NCI-H748 (cell line): ENCODE results near the gene GPR158.

ENCODE experiments used
- DNase-seq: peaks from one replicate; lab custom pipeline; 2025; ENCODE audit not compliant: unreplicated experiment; lab: John Stamatoyannopoulos, UW

The GPR158 gene

DNA sequence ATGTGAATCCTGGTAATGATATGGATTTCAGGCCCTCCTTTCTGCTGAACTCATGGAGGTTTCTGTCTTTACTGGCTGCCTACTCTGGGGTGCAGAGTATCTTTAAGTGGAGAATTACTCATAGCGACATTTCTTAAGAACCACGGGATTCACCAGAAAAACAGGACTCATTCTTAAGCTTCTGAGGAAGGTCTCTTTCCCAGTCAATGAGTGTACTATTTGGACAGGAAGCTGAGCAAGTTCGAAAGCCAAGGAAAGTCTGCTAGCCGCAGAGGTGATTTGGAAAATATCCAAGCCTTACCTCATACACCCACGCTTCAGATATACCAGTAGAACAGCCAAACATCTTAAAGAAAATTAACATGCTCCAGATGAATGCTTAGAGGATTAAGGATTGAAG is 381.7 kb downstream of the GPR158 start:
- no peak for DNase-seq

DNA sequence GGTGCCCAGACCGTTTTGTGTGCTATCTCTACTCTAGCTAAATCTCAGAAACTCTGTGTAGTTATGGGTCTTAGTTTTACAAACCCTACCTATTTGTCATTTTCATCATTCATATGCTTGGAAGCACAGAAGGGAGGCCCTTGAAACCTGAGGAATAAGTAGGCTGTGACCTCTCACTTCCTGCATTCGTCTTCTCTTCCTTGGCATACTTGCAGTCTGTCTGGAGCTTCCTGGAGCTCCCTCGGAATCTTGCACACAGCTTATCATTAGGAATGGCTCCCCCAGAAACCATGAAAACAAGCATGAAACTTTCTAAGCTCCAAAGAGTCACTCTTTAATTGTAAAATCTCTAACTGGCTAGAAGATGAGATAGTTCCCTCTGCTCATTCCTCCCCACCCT is 382.3 kb downstream of the GPR158 start:
- DNase-seq: no peak

DNA sequence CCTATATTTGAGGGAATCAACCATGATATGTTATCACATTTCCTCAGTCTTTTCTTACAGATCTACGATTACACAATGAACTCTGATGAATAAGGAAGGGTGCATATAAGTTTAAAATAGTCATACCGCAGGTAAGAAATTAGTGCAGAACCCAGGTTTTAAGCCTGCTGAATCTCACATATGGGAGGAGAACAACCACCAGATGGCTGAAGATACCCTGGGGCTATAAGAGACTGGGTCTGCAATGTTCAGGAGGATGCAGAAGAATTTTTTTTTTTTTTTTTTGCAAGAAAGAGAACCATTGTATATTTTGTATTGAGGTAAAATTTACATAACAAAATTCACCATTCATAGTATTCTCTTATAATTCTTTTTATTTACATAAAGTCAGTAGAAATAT is 387.0 kb downstream of the GPR158 start:
- DNase-seq: no peak

DNA sequence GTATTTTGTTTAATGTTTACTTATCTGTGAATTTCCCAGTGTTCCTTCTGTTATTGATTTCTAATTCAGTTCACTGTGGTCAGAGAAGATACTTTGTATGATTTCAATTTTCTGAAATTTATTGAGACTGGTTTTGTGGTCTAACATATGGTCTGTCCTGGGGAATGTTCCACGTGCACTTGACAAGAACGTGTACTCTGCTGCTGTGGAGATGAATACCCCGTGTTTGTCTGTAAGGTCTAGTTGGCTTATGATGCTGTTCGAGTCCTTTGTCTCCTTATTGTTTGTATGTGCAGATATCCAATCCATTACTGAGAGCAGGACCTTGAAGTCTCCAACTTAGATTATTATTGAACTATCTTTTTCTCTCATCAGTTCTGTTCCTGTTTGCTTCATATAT is 387.7 kb downstream of the GPR158 start:
- DNase-seq: no peak

- no peak for DNase-seq
Observed at GRCh38 chr10:25564351-25564750, 389.6 kb downstream of the GPR158 start.

DNA sequence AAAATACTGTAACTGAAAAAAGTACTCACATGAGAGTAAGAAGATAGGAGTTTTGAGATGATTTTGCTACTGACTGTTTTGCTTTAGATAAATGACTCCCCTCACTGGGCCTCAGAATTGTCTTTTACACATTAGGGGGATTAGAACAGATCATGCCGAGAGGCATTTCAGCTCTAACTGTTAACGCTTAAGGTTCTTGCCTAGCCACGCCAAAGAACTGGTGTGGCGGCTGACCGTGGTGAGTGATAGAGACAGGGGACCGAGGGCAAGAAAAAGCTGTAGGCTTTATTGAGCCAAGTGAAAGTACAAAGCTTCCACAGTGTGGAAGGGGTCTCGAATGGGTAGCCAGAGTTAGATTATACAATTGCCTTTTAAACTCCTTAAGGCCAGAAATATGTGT is 390.8 kb downstream of the GPR158 start:
- DNase-seq: no peak

DNA sequence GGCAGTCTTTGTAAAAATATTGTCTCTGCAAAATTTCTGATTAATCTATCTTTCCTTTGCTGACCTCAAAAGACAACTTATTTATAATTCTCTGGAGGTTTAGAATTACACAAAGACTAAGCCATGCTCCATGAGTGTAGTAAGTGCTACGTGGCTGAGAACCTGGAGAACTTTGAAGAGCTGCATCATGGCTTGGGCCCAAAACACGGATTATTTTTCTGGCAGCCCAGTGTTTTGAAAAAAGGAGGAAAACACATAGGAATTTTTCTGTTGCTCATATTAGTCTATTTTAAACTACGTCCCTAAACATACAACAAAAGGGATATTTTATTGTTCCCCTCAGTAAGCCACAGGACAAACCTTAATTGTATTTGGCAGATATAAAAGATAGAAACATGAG is 398.5 kb downstream of the GPR158 start:
- no peak for DNase-seq

DNA sequence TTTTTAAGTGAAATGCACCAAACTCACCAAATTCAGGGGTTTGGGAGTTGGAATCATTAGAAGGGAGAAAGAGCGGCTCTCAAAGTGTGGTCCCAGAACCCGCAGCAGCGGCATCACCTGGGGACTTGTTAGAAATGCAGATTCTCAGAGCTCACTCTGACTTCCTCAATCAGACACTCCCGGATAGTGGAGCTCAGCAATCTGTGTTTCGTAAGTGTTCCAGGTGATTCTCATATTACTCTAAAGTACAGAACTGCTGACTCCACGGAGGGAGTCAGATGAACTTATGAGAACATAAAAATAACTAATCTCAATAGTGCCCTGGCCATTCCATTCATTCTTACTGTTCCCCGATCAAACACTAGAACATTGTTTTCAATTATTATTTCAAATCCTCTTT is 400.5 kb downstream of the GPR158 start:
- DNase-seq: no peak

DNA sequence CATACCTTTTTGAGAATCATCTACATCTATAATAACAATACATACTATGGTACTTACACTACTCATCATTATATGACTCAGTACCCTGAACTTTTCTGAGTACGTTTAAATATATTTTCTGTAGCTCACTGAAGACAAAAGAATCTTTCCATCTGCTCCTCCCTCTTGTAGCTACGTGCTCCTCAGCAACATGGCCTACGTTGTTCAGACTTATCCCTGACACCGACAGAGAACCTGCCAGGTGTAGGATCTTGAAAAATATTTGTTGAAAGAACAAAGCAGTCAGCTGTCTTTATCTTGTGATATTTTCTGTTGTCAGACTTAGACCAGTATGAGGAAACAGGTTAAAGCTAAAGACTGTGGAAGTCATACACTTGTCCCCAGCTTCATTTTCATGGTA is 403.3 kb downstream of the GPR158 start:
- DNase-seq: no peak

DNA sequence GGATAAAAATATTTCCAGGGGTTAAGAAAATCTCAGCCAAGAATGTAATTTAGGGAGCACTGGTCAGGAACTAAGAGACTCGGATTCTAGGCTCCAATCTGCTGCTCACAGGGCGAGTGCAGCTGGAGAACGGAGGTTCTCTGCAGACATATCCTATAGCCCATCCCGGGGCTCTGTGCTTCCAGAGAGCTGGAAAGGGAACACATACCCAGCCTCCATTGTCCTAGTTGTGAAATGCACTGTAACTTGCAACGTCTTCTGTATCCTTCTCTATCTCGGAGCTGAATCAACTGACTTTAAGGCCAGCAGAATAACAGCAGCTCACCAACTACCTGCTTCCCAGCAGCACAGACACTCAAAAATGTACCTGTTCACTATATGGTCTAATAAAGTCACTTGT is 408.2 kb downstream of the GPR158 start:
- DNase-seq: no peak

GRCh38 chr10:25600651-25601050 is 425.9 kb downstream of the GPR158 start:
- no peak for DNase-seq

GRCh38 chr10:25604591-25604990 is 429.8 kb downstream of the GPR158 start:
- DNase-seq: no peak

DNA sequence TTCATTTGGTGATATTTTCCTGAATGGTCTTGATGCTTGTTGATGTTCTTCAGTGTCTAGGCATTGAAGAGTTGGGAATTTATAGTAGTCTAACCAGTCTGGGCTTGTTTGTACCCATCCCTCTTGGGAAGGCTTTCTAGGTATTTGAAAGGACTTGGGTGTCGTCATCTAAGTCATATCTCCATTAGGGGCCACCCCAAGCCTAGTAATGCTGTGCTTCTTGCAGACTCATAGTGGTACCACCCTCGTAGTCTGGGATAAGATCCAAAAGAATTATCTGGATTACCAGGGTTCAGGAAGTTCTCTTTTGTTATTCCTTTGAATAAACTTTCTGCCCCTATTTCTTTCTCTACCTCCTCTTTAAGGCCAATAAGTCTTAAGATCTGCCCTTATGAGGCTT is 439.9 kb downstream of the GPR158 start:
- DNase-seq: no peak

- DNase-seq: no peak
Observed at GRCh38 chr10:25615926-25616325, 441.1 kb downstream of the GPR158 start.

DNA sequence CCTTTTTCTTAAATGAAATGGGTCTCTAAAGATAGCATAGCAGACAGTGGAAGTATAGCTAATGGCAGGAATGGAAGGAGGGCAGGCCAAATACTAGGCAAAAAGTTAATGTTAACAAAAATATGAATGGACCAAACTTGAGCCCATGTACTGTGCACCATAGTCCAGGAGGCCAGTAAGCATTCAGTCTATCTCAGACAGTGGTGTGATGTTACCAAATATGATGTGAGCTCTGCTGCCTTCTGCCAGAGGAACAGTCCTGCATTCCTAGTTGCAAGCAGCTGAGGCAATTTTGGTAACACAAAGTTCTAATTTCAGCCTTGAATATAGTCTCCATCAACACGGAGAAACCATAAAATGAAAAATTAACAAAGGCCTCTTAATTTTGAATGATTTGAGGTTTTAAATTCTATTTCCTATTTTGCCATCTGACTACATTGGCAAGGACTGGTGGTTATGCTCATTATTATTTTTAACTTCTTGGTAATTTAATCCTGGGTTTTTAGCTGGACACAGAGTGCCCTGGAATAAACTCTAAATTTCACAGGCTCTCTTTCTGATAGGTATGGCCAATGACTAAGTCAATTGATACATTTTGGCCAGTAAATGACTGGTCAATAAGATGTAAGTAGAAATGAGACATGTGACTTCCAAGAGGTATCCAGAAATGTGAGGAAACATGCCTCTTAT is 442.2 kb downstream of the GPR158 start:
- no peak for DNase-seq

- DNase-seq: no peak
Observed at GRCh38 chr10:25627606-25628005, 452.8 kb downstream of the GPR158 start.

DNA sequence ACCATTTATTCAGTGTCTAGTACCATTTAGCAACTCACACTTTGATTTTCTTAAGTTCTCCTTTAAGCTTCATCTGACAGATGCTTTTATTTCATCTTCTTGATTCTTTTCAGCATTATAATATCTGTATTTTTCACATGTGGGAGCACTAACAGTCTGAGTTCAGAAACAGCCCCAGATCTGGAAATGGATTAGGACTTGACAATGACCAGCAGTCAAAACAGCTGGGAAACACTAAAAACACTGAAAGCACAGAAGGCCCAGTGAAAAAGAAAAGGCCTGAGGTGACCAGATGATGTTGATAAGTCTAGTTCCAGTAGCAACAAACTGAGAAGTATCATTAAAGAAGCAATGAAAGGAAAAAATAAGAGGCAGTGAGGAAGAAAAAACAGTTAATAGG is 454.5 kb downstream of the GPR158 start:
- no peak for DNase-seq

DNA sequence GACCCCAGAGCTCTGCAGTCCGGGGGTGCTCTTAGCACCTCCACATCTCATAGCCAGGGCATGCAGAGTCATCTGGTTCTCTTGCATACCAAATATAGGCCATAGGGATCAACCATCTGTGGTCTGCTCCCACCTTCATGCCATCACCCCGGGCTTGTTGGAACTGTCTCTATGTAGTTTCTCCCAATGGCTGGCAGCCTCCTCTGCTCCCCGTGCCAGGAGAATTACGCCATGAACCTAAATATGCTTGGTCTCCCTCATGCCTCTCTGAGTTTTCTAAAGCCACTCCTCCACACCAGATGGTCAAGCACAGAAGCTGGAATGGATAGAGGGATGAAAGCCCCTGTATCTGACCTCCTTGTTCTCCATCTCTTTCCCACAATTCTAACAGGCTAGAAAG is 456.7 kb downstream of the GPR158 start:
- DNase-seq: no peak

DNA sequence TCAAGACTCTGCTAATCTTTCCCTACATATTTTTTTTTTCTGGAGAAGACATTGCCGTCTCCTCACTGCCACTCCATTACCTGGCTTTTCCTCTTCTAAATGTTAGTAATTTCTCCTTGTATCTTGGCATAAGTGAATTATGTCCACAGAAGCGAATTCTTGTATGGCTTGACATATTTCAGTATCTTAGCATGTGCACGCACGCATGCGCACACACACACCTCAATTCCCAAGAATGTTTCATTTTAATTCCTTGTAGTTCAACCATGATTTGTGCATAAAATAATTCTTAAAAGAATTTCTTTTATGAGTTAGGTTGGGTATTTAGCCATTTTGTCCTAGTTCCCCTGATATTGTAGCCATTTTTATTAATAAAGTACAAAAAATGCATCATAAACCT is 458.0 kb downstream of the GPR158 start:
- DNase-seq: no peak

DNA sequence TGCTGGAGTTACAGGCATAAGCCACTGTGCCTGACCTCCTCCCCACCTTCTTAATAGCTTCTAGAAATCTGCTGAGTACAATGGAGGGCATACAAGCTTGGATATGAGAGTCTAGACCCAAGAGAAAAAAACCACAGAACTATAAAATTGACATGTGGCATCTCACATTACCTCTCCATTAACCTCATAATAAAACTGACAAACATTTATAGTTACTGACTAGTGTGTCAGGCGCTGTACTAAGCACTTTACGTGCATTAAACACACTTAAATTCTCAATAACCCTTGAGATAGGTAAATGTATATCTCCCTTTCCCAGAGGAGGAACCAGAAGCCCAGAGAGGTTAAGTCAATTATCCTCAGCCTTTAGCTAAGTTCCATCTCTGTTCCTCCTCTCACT is 458.7 kb downstream of the GPR158 start:
- no peak for DNase-seq

GRCh38 chr10:25639646-25640045 is 464.8 kb downstream of the GPR158 start:
- DNase-seq: no peak

DNA sequence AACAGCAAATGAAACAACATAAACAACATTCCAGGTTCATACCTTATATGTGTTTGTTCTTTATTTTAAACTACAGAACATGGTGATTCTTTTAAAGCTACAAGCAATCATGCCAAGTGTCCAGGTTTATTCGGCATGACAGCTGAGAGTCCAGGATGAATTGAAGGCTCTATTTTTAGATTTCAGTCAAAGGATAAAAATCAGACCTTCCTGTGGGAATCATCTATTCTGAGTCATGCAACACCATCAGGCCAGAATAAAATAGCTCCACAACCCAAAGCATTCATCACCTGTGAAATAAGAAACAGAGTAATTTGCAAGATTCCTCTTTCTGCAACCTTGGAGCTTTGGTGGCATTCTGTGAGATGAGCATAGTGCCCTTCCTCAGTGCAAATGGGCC is 466.8 kb downstream of the GPR158 start:
- no peak for DNase-seq

DNA sequence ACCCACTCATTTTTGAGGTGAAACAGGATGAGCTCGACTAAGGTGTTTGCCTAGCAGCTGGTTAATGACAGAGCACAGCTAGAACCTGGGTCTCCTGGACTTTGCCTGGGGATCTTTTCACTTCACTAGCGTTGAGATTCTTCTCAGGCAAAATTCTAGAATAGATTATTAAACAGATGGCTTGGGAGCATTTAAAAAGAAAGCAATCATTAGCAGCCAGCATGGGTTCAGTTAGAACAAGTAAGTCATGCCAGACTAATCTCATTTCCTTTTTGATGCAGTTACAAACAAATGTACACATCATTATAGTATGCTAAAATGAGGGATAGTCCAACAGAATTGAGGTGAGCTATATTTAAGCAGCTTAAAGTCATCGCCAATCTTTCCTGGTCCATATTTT is 467.9 kb downstream of the GPR158 start:
- DNase-seq: no peak

GRCh38 chr10:25646371-25646770 is 471.6 kb downstream of the GPR158 start:
- DNase-seq: no peak
